NT2/D1 (cell line): ENCODE measurements around the gene RSBN1L.

ENCODE experiments used
- YY1 ChIP-seq: IDR thresholded peaks from 2 replicates; pipeline ENCODE4 v1.6.1; 2011; ENCODE audit not compliant: insufficient read length, insufficient read depth
- ZNF274 ChIP-seq: IDR thresholded peaks from 2 replicates; pipeline ENCODE4 v1.6.1; 2011; ENCODE audit warnings: mild to moderate bottlenecking, low read depth, low read length

DNA sequence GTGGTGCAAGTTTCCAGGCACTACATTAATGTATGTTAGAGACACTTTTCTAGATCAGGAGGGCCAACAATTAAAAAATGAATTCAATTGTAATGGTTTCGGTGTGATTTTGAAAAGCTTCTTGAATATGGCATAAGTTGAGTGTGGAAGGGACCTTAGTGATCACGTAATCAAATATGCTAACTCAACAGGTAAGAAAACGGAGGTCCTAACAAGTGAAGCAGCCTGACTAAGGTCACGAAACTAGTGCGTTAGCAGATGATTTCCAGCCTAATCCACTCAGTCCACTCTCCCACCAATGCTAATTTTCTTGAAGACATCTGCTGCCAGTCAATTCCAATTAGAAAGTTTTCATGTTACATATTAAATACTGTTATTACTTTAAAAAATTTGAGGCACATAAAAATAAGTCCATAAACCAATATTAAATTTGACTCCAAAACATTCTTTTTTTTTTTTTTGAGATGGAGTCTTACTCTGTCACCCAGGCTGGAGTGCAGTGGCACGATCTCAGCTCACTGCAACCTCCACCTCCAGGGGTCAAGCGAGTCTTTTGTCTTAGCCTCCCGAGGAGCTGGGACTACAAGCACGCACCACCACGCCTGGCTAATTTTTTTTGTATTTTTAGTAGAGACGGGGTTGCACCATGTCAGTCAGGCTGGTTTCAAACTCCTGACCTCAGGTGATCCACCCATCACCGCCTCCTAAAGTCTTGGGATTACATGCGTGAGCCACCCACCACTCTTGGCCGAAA lies 2.3 kb upstream of the RSBN1L start:
- TF ChIP-seq ZNF274 (no peak), YY1 (no peak)
